ENCODE data around the gene CYP4F12.
"Not testable (repeated sequence)": the region's sequence is repeated elsewhere in the genome, so short reads cannot be mapped to it uniquely, and the experiment has no call there.

The CYP4F12 gene

GRCh38 chr19:15650123-15650522, 22.8 kb upstream of the CYP4F12 start:
- DNase-seq: not testable (repeated sequence)

GRCh38 chr19:15651791-15652190, 21.1 kb upstream of the CYP4F12 start:
- DNase-seq: no peak

GRCh38 chr19:15652559-15653278, 20.2 kb upstream of the CYP4F12 start:
- no peak for DNase-seq

DNA sequence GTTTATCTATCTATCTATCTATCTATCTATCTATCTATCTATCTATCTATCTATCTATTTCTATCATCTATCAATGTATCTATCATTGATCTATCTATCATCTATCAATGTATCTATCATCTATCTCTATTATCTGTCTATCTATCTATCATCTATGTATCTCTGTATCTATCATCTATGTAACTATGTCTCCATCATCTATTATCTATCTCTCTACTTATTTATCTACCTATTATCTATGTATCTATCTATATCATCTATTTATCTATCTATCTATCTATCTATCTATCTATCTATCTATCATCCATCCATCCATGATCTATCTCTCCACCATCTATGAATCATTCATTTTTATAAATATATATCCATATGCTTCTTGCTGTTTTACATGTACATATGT, 16.4 kb upstream of the CYP4F12 start:
- DNase-seq: no peak

DNA sequence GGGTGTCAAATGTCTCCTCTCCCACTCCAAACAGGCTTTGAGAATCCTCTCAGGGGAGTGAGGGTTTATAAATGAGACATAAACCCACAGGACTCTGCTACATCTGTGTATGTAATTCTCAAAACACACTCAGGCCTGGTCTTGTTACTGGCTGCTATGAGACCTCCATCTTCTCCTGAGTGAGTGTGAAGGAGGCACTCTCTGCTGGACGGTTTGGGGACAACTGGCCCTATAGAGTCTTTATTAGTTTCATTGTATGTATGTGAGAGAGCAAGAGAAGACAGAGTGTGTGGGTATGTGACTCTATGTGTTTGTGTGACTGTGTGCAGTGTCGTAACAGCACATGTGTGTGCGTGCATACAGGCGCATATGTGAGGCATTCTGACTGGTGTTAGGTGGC, 9.6 kb upstream of the CYP4F12 start:
- no peak for DNase-seq

DNA sequence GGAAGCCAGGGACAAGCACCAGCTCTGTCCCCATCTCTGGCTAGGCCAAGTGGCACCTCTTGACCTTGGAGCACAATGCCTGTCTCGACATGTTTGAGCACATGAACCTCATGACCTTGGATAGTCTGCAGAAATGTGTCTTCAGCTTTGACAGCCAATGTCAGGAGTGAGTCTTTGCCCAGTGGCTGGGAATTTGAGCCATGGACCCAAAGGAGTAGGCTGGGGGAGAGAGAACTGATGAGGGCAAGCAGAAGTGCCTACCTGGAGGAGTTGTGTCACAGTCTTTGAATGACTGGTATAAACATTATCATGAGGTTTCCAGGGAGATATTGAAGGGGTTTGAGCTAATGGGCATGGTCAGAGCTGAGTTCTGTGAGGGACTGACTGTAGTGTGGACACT, 6.7 kb upstream of the CYP4F12 start:
- DNase-seq: no peak

GRCh38 chr19:15666883-15667282, 6.0 kb upstream of the CYP4F12 start:
- DNase-seq: no peak

DNA sequence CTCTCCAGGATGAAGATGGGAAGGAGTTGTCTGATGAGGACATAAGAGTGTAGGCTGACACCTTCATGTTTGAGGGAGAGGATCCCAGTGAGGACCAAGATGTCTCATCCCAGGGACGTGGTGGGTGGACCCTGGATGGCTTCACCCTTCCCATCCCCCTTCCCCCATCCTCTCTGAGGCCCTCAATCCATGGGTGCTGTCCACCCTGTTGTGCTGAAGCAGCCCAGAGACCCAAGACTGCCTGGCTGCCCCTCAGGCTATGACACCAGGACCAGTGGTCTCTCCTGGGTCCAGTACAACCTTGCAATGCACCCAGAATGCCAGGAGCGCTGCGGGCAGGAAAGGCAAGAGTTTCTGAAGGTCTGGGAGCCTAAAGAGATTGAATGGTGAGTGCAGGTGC, 3.4 kb upstream of the CYP4F12 start:
- no peak for DNase-seq

- no peak for DNase-seq
These were observed 3.0 kb upstream of the CYP4F12 start for GRCh38 chr19:15669891-15670290.

GRCh38 chr19:15671237-15671821, 1.6 kb upstream of the CYP4F12 start:
- no peak for DNase-seq

DNA sequence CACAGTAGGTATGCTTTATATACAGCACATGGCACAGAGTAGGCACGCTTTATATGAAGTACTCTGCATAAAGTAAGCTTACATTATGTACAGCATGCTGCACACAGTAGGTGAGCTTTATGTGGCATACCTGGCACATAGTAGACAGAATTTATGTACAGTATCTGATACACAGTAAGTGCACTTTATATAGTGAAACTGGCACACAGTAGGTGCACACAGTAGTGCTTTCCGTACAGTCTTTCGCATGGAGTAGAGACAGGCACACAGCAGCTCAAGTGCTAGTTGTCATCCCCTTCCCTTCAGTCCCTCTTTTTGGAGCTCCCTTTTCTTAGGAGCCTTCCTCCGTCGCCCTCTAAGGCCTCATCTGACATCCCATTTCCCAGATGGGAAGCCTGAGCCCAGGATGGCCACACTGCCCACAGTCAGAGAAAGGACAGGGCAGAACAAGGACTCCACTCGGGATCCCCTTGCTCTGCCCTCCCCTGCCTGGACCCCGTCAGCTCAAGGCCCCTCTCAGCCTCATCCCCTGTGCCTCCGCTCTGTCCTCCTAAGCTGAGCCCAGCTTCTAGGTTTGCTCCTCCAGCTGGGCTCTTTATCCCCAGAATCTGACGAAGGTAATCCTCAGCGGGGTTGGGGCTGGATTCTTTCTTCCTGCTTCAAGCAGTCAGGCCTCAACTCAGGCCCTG, 852 bp upstream of the CYP4F12 start:
- no peak for DNase-seq

DNA sequence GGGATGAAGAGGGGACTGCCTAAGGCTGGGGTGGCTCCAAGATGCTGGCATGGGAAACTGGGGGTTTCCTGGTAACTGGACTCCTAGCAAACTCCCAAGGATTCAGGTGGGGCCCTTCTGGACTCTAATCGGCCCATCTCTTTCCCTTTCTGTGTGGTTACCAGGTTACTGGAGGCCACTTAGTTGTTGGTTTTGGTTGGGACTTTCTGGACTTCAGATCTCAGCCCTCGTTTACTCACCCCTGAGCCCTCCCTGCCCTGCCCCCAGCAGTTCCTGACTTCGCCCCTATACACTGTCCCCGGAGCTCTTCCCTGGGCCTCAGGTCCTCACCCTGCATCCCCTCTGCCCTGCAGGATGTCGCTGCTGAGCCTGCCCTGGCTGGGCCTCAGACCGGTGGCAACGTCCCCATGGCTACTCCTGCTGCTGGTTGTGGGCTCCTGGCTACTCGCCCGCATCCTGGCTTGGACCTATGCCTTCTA, 328 bp downstream of the CYP4F12 start:
- no peak for DNase-seq

GRCh38 chr19:15675560-15675959, 2.7 kb downstream of the CYP4F12 start:
- DNase-seq: no peak

DNA sequence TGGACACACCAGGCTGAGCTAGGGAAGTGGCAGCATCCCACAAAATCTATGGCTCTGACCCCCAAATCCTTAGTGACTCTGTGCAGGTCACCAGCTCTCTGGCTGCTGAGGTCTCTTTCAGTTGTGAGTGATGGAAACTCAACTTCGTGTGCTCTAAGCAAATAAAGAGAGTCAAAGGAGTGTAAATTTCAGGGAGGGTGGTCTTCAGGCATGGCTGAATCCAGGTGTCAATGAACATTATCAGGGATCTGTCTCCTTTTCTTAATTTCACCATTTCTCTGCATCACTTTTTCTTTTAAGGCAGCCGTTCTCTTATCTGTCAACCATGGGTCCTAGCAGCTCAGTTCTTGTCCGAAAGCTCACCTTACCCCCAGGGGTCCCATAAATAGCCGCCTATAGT, 6.2 kb downstream of the CYP4F12 start:
- no peak for DNase-seq

GRCh38 chr19:15679865-15680264, 7.0 kb downstream of the CYP4F12 start:
- DNase-seq: not testable (repeated sequence)

DNA sequence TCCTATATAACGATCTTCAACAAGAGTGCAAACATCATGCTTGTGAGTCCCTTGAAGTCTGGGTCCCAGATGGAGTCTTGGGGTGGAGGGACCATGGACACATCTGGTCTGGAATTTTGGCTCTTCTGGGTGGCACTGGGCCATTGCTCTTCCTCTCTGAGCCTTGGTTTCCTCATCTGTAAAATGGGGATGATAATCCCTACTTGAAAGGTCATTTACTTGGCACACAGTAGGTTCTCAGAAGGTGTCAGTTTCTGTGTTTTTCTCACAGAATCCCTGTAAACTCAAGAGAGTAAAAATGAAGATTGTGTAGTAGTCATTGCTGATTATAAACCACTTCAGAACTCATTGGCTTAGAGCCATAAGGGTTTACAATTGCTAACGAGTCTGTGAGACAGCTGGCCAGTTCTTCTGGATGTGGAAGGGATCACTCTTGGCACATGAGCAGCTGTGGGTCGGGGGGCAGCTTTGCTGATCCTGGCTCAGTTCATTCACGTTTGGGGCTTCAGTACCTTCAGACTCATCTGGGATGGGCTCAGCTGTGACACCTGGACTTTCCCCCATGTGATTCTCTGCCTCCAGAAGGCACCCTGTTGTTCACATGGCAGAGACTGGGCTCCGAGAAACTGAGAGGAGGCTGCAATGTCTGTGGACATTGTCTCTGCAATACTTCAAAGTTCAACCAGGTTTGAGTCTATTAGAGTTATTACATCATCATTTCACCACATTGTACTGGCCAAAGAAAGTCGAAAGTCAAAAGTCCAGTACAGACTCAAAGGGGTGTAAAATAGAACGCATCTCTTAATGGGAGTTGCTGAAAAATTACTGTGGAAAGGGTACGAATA, 7.8 kb downstream of the CYP4F12 start:
- DNase-seq: no peak

DNA sequence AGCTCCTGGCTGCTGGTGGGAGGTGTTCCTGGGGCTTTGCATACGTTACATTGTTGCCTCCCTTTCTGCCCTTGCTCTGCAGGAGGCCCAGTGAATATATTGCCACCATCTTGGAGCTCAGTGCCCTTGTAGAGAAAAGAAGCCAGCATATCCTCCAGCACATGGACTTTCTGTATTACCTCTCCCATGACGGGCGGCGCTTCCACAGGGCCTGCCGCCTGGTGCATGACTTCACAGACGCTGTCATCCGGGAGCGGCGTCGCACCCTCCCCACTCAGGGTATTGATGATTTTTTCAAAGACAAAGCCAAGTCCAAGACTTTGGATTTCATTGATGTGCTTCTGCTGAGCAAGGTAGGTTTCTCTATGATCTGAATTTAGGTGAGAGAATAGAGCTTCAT, 10.5 kb downstream of the CYP4F12 start:
- no peak for DNase-seq

DNA sequence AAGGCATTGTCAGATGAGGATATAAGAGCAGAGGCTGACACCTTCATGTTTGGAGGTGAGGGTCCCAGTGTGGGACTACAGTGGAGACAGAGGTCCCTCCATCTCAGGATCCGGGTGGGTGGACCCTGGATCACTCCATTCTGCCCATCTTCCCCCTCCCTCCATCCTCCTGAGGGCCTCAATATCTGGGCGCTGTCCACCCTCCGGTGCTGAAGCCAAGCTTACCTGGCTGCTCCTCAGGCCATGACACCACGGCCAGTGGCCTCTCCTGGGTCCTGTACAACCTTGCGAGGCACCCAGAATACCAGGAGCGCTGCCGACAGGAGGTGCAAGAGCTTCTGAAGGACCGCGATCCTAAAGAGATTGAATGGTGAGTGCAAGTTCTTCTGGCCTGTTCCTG, 11.9 kb downstream of the CYP4F12 start:
- no peak for DNase-seq

GRCh38 chr19:15696654-15697194, 23.8 kb downstream of the CYP4F12 start:
- DNase-seq: no peak

DNA sequence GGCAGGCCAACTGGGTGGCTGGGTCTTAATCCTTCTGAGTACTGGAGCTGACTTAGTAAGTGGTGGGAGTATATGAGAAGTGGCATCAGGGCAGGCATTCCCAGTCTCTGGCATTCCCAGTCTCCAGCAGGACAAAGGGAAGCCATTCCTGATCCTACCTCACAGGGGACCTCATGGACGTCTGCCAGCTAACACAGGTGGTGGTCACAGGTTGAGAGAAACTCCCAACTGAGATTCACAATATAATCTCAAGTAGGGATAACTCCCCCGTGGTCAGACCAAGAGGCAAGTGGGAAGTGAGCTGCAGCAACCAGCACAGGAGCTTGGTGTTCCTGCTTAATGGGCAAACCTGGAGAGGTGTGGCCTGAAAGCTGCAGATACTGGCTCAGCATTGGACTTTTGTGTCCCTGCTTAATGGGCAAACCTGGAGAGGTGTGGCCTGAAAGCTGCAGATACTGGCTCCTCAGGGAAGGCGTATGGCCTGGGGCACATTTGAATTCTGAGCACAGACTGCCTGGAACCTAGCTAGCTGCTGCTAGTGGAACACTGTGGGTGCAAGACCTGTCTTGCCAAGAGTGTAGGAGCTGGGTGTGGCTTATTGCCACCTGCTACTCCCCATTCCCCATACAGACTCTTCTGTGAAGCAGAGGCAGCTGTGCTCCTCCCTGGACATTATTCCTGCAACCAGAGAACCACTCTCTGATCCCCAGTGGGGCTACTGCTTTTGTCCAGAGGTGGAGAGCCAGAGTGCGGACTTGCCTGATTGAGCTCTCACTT, 29.1 kb downstream of the CYP4F12 start:
- DNase-seq: no peak

- no peak for DNase-seq
These were observed 29.6 kb downstream of the CYP4F12 start for GRCh38 chr19:15702534-15702930.

GRCh38 chr19:15714638-15715037, 41.8 kb downstream of the CYP4F12 start:
- no peak for DNase-seq
